RWPE1 (cell line): Measurements from ENCODE around the gene LRPPRC.

Experiments used
- CTCF ChIA-PET: fragments of 350-600 bp; sonication (Branson Sonifier 250); formaldehyde crosslinking; extraction: SDS; loops from one replicate; lab custom pipeline; 2021; lab: Yijun Ruan, JAX
- POLR2A ChIA-PET: fragments of 400-600 bp; formaldehyde crosslinking; extraction: SDS; loops from one replicate; lab custom pipeline; 2020; ENCODE audit warnings: antibody characterized with exemption; ENCODE audit not compliant: low non-redundant PET; lab: Yijun Ruan, JAX
- DNase-seq: peaks from one replicate; pipeline ENCODE4 v3.0.0; 2012; ENCODE audit warnings: low spot score
- H3K27ac ChIP-seq: fragments of 450-650 bp; 2 replicates; pipeline ENCODE4 v1.5.1; 2017
- CTCF ChIP-seq: fragments of 450-650 bp; conservative IDR thresholded peaks from 2 replicates; pipeline ENCODE4 v1.5.1; 2017; ENCODE audit warnings: low read depth, mild to moderate bottlenecking

LRPPRC gene

GRCh38 chr2:43958397-43959275, 37.2 kb downstream of the LRPPRC start:
- POLR2A ChIA-PET = no interaction called here
- no peak for DNase-seq
- no peak for TF ChIP-seq CTCF
- CTCF ChIA-PET = interaction anchor here (0.7 to 0.8 kb wide), 2 partner anchors 26 to 416 kb away, joined by 3 read pairs; no protein-coding TSS in a partner anchor
- no peak overlapping the region for H3K27ac ChIP-seq

GRCh38 chr2:43950383-43951008, 45.3 kb downstream of the LRPPRC start:
- DNase-seq = peak; percentile 34
- ChIA-PET POLR2A (no interaction called here), CTCF (interaction anchor here (0.7 kb wide), 1 partner anchor 27 kb away, joined by 3 read pairs; no protein-coding TSS in a partner anchor)
- no peak overlapping the region for H3K27ac ChIP-seq
- peak; percentile 46; the same call in 1 of the 2 replicates for TF ChIP-seq CTCF

- TF ChIP-seq CTCF = no peak
- no peak for DNase-seq
- ChIA-PET CTCF (no interaction called here), POLR2A (no interaction called here)
- H3K27ac ChIP-seq = no peak overlapping the region
Observed at GRCh38 chr2:43948370-43948769, 47.4 kb downstream of the LRPPRC start.

GRCh38 chr2:43946685-43947084, 49.1 kb downstream of the LRPPRC start:
- H3K27ac ChIP-seq = no peak overlapping the region
- CTCF ChIA-PET = interaction anchor here (0.7 kb wide), 1 partner anchor 22 kb away, joined by 3 read pairs; no protein-coding TSS in a partner anchor
- POLR2A ChIA-PET = no interaction called here
- no peak for DNase-seq
- no peak for TF ChIP-seq CTCF

- TF ChIP-seq CTCF = no peak
- no peak for DNase-seq
- H3K27ac ChIP-seq = no peak overlapping the region
- ChIA-PET POLR2A (no interaction called here), CTCF (no interaction called here)
Observed at GRCh38 chr2:43945439-43945838, 50.4 kb downstream of the LRPPRC start.

GRCh38 chr2:43944915-43945314, 50.9 kb downstream of the LRPPRC start:
- no peak overlapping the region for H3K27ac ChIP-seq
- ChIA-PET POLR2A (no interaction called here), CTCF (interaction anchor here (0.7 kb wide), 1 partner anchor 20 kb away, joined by 3 read pairs; no protein-coding TSS in a partner anchor)

More at GRCh38 chr2:43944915-43945314, 50.9 kb downstream of the LRPPRC start:
- no peak for TF ChIP-seq CTCF
- no peak for DNase-seq
